ENCODE data around the gene KLHL17.

GRCh38 chr1:953524-954320 is 6.7 kb upstream of the KLHL17 start:
- TF ChIP-seq USF1 (IDR thresholded peaks at IDR 0.05) (no peak), MAX (IDR thresholded peaks at IDR 0.05) (no peak)

Data from Ishikawa (cell line).